HepG2 (cell line): Measurements from ENCODE around the gene TGM2. TPM values are rescaled to one million over a fixed set of nuclear protein-coding genes. Genes with fewer than 3 reads are reported as not detected.

Source experiments
- AGO1 ChIP-seq: fragments of 200-400 bp; formaldehyde crosslinking; IDR thresholded peaks from 2 replicates; pipeline ENCODE4 v1.6.1; 2017; ENCODE audit warnings: mild to moderate bottlenecking, low read depth, low read length, moderate library complexity; ENCODE audit not compliant: poor library complexity, severe bottlenecking
- ATF2 ChIP-seq: sonication (generic); formaldehyde crosslinking; IDR thresholded peaks from 2 replicates; pipeline ENCODE4 v1.4.0; 2020; ENCODE audit warnings: missing genetic modification reagents
- ETS1 ChIP-seq: sonication (generic); formaldehyde crosslinking; IDR thresholded peaks from 2 replicates; pipeline ENCODE4 v1.4.0; 2020; ENCODE audit warnings: missing genetic modification reagents
- FOXA3 ChIP-seq: IDR thresholded peaks from 2 replicates; pipeline ENCODE4 v1.6.1; 2016; ENCODE audit warnings: missing genetic modification reagents, missing compliant biosample characterization
- MAZ ChIP-seq, 2 experiments: sonication (generic) in 1 of 2; formaldehyde crosslinking in 1 of 2; IDR thresholded peaks; 2 replicates each; pipeline versions ENCODE4 v1.5.0 to v1.6.1; 2012 to 2020; ENCODE audit warnings: low read depth in 2 of 2, mild to moderate bottlenecking in 2 of 2, borderline replicate concordance in 1 of 2, improper control_type of control experiment in 1 of 2, low read length in 1 of 2, missing genetic modification reagents in 1 of 2, moderate library complexity in 1 of 2
- MEF2D ChIP-seq: sonication (generic); formaldehyde crosslinking; IDR thresholded peaks from 2 replicates; pipeline ENCODE4 v1.5.1; 2020; ENCODE audit warnings: mild to moderate bottlenecking, missing genetic modification reagents
- PCBP1 ChIP-seq: fragments of 200-400 bp; formaldehyde crosslinking; IDR thresholded peaks from 2 replicates; pipeline ENCODE4 v1.6.1; 2017; ENCODE audit warnings: mild to moderate bottlenecking, low read depth, low read length, borderline replicate concordance
- POGZ ChIP-seq: sonication (generic); formaldehyde crosslinking; IDR thresholded peaks from 2 replicates; pipeline ENCODE4 v1.4.0; 2020; ENCODE audit warnings: mild to moderate bottlenecking, missing genetic modification reagents
- SRSF1 ChIP-seq: fragments of 200-400 bp; formaldehyde crosslinking; optimal IDR thresholded peaks from 2 replicates; pipeline ENCODE3; 2017; ENCODE audit warnings: mild to moderate bottlenecking, low read depth, low read length, moderate library complexity
- ZNF225 ChIP-seq: sonication (generic); formaldehyde crosslinking; IDR thresholded peaks from 2 replicates; pipeline ENCODE4 v1.4.0; 2020; ENCODE audit warnings: mild to moderate bottlenecking, missing genetic modification reagents
- ZSCAN20 ChIP-seq: sonication (generic); formaldehyde crosslinking; IDR thresholded peaks from 2 replicates; pipeline ENCODE4 v1.4.0; 2020; ENCODE audit warnings: missing genetic modification reagents, mild to moderate bottlenecking, borderline replicate concordance
- polyA plus RNA-seq, 8 experiments: library from polyadenylated mRNA; depleted of rRNA in 3 of 8; stranded (reverse) in 7 of 8; unstranded in 1 of 8; fragments of >200 nt; fragmentation: Illumina TruSeq in 4 of 8; extraction: Trizol in 4 of 8; gene quantifications; 2 replicates each; pipeline versions ENCODE4 v1.2.1 to v1.2.3, GENCODE V29; 2011 to 2016; ENCODE audit warnings: low read depth in 4 of 8, missing spikeins in 1 of 8, mixed read lengths in 1 of 8; ENCODE audit not compliant: insufficient read depth in 1 of 8
- total RNA-seq, 5 experiments: library from RNA; depleted of rRNA; stranded (reverse); fragments of >200 nt; fragmentation: Illumina TruSeq; extraction: Trizol; gene quantifications; 2 replicates each; pipeline ENCODE4 v1.2.3, GENCODE V29; 2016; ENCODE audit warnings: low read depth in 1 of 5
- TF ChIP-seq, protein P1 (sequence below): sonication (generic); formaldehyde crosslinking; IDR thresholded peaks from 2 replicates; pipeline ENCODE4 v1.8.1; 2023; ENCODE audit warnings: mild to moderate bottlenecking, missing genetic modification reagents, borderline replicate concordance
- TF ChIP-seq, protein P2 (sequence below): sonication (generic); formaldehyde crosslinking; IDR thresholded peaks from 2 replicates; pipeline ENCODE4 v1.4.0; 2020; ENCODE audit warnings: low read depth, missing genetic modification reagents
- TF ChIP-seq, protein P3 (sequence below): sonication (generic); formaldehyde crosslinking; IDR thresholded peaks from 2 replicates; pipeline ENCODE4 v1.5.0; 2020; ENCODE audit warnings: missing genetic modification reagents, mild to moderate bottlenecking, borderline replicate concordance
- TF ChIP-seq, protein P4 (sequence below): sonication (generic); formaldehyde crosslinking; IDR thresholded peaks from 2 replicates; pipeline ENCODE4 v1.5.0; 2020; ENCODE audit warnings: mild to moderate bottlenecking, missing genetic modification reagents, borderline replicate concordance

TGM2 gene
- total and polyA plus RNA-seq, 2 of the 13 experiments (the other 11 are each of a cell fraction or from before 2014, with no cell fraction given): 4.2 to 46.4 TPM

- no peak for TF ChIP-seq AGO1
- TF ChIP-seq, protein P1, sequence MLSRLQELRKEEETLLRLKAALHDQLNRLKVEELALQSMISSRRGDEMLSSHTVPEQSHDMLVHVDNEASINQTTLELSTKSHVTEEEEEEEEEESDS: no peak
- TF ChIP-seq POGZ (CRISPR knock-in tag): peak; percentile 72
- TF ChIP-seq ATF2 (CRISPR knock-in tag): peak; percentile 10; the same call in 1 of the 2 replicates
- TF ChIP-seq, protein P2, sequence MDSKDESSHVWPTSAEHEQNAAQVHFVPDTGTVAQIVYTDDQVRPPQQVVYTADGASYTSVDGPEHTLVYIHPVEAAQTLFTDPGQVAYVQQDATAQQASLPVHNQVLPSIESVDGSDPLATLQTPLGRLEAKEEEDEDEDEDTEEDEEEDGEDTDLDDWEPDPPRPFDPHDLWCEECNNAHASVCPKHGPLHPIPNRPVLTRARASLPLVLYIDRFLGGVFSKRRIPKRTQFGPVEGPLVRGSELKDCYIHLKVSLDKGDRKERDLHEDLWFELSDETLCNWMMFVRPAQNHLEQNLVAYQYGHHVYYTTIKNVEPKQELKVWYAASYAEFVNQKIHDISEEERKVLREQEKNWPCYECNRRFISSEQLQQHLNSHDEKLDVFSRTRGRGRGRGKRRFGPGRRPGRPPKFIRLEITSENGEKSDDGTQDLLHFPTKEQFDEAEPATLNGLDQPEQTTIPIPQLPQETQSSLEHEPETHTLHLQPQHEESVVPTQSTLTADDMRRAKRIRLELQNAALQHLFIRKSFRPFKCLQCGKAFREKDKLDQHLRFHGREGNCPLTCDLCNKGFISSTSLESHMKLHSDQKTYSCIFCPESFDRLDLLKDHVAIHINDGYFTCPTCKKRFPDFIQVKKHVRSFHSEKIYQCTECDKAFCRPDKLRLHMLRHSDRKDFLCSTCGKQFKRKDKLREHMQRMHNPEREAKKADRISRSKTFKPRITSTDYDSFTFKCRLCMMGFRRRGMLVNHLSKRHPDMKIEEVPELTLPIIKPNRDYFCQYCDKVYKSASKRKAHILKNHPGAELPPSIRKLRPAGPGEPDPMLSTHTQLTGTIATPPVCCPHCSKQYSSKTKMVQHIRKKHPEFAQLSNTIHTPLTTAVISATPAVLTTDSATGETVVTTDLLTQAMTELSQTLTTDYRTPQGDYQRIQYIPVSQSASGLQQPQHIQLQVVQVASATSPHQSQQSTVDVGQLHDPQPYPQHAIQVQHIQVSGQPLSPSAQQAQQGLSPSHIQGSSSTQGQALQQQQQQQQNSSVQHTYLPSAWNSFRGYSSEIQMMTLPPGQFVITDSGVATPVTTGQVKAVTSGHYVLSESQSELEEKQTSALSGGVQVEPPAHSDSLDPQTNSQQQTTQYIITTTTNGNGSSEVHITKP (CRISPR knock-in tag): peak; percentile 45
- no peak for TF ChIP-seq ZSCAN20
- TF ChIP-seq, protein P3, sequence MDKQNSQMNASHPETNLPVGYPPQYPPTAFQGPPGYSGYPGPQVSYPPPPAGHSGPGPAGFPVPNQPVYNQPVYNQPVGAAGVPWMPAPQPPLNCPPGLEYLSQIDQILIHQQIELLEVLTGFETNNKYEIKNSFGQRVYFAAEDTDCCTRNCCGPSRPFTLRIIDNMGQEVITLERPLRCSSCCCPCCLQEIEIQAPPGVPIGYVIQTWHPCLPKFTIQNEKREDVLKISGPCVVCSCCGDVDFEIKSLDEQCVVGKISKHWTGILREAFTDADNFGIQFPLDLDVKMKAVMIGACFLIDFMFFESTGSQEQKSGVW: no peak
- TF ChIP-seq FOXA3 (CRISPR knock-in tag): peak; percentile 74; the same call in 1 of the 2 replicates
- no peak; the same call in 1 of the 2 replicates for TF ChIP-seq MEF2D
- no peak for TF ChIP-seq MAZ (IDR thresholded peaks at IDR 0.05; ENCODE audit: borderline replicate concordance, low read depth, low read length)
- peak; percentile 21; the same call in 1 of the 2 replicates for TF ChIP-seq MAZ (CRISPR knock-in tag; IDR thresholded peaks at IDR 0.05; ENCODE audit: low read depth)
- TF ChIP-seq ZNF225 (CRISPR knock-in tag): no peak
- TF ChIP-seq PCBP1: no peak
- TF ChIP-seq, protein P4, sequence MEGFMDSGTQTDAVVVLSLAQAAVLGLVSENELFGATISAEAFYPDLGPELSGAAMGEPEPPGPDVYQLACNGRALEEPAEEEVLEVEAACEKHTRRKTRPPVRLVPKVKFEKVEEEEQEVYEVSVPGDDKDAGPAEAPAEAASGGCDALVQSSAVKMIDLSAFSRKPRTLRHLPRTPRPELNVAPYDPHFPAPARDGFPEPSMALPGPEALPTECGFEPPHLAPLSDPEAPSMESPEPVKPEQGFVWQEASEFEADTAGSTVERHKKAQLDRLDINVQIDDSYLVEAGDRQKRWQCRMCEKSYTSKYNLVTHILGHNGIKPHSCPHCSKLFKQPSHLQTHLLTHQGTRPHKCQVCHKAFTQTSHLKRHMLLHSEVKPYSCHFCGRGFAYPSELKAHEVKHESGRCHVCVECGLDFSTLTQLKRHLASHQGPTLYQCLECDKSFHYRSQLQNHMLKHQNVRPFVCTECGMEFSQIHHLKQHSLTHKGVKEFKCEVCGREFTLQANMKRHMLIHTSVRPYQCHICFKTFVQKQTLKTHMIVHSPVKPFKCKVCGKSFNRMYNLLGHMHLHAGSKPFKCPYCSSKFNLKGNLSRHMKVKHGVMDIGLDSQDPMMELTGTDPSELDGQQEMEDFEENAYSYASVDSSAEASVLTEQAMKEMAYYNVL: no peak; the same call in 1 of the 2 replicates
- TF ChIP-seq SRSF1: no peak
- no peak for TF ChIP-seq ETS1 (CRISPR knock-in tag)
These were observed 3.0 kb upstream of the TGM2 start (continued) for GRCh38 chr20:38167851-38168760.
